Right cardiac atrium (tissue), 5 donors: ENCODE measurements around the gene NIPAL4. TPM values are rescaled to one million over a fixed set of nuclear protein-coding genes. Genes with fewer than 3 reads are reported as not detected.
"Not testable (repeated sequence)": the region's sequence is repeated elsewhere in the genome, so short reads cannot be mapped to it uniquely, and the experiment has no call there.

Experiments used
- ATAC-seq, 2 donors: fragments of 200-7000 bp; cut with Tn5 transposase; one replicate each; pipeline versions ENCODE4 v1.8.0 to v1.9.1; 2020; ENCODE audit warnings: moderate library complexity in 2 of 2, mild to moderate bottlenecking in 1 of 2
- DNase-seq, 3 donors: peaks; one replicate each; pipeline ENCODE4 v3.0.0-alpha.2; 2020
- H3K27ac ChIP-seq: one replicate; pipeline ENCODE4 v1.5.1; 2013; ENCODE audit warnings: mild to moderate bottlenecking, low read length, control low read depth, moderate library complexity
- H3K27me3 ChIP-seq: one replicate; pipeline ENCODE4 v1.6.1; 2013; ENCODE audit not compliant: control insufficient read depth, insufficient read depth
- H3K4me1 ChIP-seq: one replicate; pipeline ENCODE4 v1.6.1; 2013; ENCODE audit warnings: low read length; ENCODE audit not compliant: control insufficient read depth, insufficient read depth
- H3K4me3 ChIP-seq: one replicate; pipeline ENCODE4 v1.5.1; 2013; ENCODE audit warnings: low read length, control low read depth
- H3K9me3 ChIP-seq: one replicate; pipeline ENCODE4 v1.6.1; 2013; ENCODE audit warnings: low read length; ENCODE audit not compliant: control insufficient read depth
- WGBS: extraction: QIAGEN DNeasy Blood & Tissue Kit; methylation state at CpG from one replicate; pipeline ENCODE4 v1.1.7; 2013; 5-methylcytosine and 5-hydroxymethylcytosine counted together
- intact Hi-C, 4 donors: fragments of 100-400 bp; cut with DNase I; formaldehyde crosslinking; loops; one replicate each; pipeline versions ENCODE4 v1.11.0 to v1.14.0; 2022 to 2023
- long read RNA-seq, 4 donors: library from polyadenylated mRNA; unstranded; transcript quantifications; one replicate each; pipeline ENCODE4 v2.0.0, GENCODE V29; 2020 to 2021
- polyA plus RNA-seq: library from polyadenylated mRNA; stranded (reverse); fragments of 200-250 nt; gene quantifications from one replicate; pipeline ENCODE4 v1.2.3, GENCODE V29; 2013
- total RNA-seq, 4 donors: library from RNA; stranded (reverse); fragmentation: NEBNext Ultra II Directional; extraction: Animal tissue kit (Norgen Biotek cat#: 25700); gene quantifications; one replicate each; pipeline ENCODE4 v1.2.1, GENCODE V29; 2021
- donor health status: healthy with polysubstance abuse.
- donor health status: DM: no; HTN: yes; CAD: no.
- donor health status: DM: no; HTN: no; CAD: no.
- donor health status: DM: no; HTN: yes; CAD: no; lungs with severe emphysema.
- donor health status: DM: yes; HTN: yes; CAD: no.

NIPAL4 gene
- total RNA-seq (1 to 10 TPM in 1 of 4 donors, under 1 TPM in 3; 0.23 to 1.0 (median 0.49) TPM), polyA plus RNA-seq (0.16 TPM)
- long read RNA-seq, donor 1, partial matches to known transcripts, result 0 of 2 reads
- long read RNA-seq, donor 1, other reads (novel, unspliced or antisense), result 0 of 2 reads
- long read RNA-seq, donor 2, partial matches to known transcripts, result 0 of 1 reads
- long read RNA-seq, donor 2, other reads (novel, unspliced or antisense), result 0 of 1 reads
- long read RNA-seq, donor 3, transcript NIPAL4-201 (6 exons, 3,274 nt), result major isoform, 5 of 7 reads
- long read RNA-seq, donor 3, partial matches to known transcripts, result 0 of 7 reads
- long read RNA-seq, donor 3, other reads (novel, unspliced or antisense), result 2 of 7 reads
- long read RNA-seq, donor 4, result 0 reads

DNA sequence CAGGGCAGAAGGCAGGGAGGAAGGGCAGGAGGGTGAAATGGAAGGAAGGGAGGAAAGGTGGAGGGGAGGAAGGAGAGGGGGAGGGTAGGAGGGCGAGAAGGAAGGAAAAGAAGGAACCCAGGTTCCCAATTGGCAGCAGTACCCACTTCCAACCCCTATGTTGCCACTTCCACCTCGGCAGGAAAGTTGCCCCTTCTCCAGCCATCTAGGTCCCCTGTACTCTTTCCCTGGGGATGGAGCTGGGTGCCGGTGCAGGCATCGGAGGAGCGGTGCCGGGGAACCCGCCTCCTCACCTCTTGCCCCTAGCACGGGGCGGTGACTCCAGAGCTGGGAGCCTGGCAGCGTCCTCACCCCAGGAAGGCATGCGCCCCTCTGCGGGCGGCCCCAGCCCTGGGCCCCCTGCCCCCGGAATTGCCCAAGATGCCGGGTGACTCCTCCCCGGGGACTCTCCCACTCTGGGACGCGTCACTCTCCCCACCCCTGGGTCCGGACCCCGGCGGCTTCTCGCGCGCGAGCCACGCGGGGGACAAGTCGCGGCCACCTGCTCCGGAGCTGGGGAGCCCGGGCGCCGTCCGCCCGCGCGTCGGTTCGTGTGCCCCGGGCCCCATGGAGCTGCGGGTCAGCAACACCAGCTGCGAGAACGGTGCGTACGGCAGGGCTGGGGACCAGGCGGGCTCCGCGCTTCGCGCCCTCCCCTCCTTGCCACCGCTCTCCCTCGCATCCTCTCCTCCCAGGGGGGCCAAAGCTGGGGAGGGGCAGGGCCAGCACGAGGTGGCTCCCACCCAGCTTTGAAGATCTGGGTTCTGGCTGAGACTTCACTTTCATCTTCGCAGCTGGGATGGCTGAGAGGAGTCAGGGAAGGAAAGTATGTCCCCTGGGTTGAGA, at the start of gene NIPAL4:
Gene NIPAL4, plus strand, starts transcription at position 499 of the 885 bp plus-strand sequence. Its CDS starts 108 bp downstream, at position 607.
- intact Hi-C loops, result no loop called here
- H3K27ac ChIP-seq, result no peak within 1 kb of the TSS
- H3K4me3 ChIP-seq, result peak within 1 kb of the TSS; percentile 31
- 4% methylated on average over 54 of the region's 54 CpGs for WGBS
- ATAC-seq, result peak; percentile 38 to 40
- H3K27me3 ChIP-seq, result no peaks in the 10 kb centered on the region
- H3K9me3 ChIP-seq, result no peaks in the 10 kb centered on the region
- H3K4me1 ChIP-seq, result peaks cover 5% of the 10 kb centered on the region
- DNase-seq, result peak in 2 of 3 donors; percentile 53 to 55

DNA sequence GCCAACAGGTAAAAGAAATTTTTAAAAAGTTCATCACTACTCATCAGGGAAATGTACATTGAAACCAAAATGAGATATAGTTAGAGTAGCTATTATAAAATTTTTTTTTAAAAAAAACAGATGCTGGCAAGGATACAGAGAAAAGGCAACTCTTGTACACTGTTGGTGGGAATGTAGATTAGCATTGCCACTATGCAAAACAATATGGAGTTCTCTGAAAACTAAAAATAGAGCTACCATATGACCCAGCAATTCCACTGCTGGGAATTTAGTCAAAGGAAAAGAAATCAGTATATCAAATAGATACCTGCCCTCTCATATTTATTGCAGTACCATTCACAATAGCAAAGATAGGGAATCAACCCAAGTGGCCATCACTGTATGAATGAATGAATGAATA, 44.2 kb upstream of the NIPAL4 start:
- no peak for DNase-seq
- Histone ChIP-seq H3K4me3 (no peak overlapping the region), H3K27me3 (no peaks in the 10 kb centered on the region), H3K27ac (no peak overlapping the region), H3K4me1 (no peaks in the 10 kb centered on the region), H3K9me3 (no peaks in the 10 kb centered on the region)
- no peak for ATAC-seq
- intact Hi-C loops, result no loop called here

- H3K4me3 ChIP-seq, intact Hi-C loops, H3K4me1 ChIP-seq, H3K27me3 ChIP-seq, ATAC-seq, H3K9me3 ChIP-seq, H3K27ac ChIP-seq: not testable (repeated sequence)
- peak in 1 of 3 donors; percentile 59 for DNase-seq
- 97% methylated on average over 29 of the region's 30 CpGs for WGBS
These were observed 40.5 kb upstream of the NIPAL4 start for GRCh38 chr5:157419521-157419920.

- not testable (repeated sequence) for H3K27ac ChIP-seq, H3K27me3 ChIP-seq, H3K4me1 ChIP-seq, DNase-seq, ATAC-seq, H3K9me3 ChIP-seq, H3K4me3 ChIP-seq
- intact Hi-C loops, result loop anchor here (5.0 to 10.0 kb wide), 2 partner anchors 285 to 287 kb away; no protein-coding TSS in a partner anchor
- 94% methylated on average over 5 of the region's 5 CpGs for WGBS
These were observed 30.1 kb upstream of the NIPAL4 start for GRCh38 chr5:157429920-157430319.

DNA sequence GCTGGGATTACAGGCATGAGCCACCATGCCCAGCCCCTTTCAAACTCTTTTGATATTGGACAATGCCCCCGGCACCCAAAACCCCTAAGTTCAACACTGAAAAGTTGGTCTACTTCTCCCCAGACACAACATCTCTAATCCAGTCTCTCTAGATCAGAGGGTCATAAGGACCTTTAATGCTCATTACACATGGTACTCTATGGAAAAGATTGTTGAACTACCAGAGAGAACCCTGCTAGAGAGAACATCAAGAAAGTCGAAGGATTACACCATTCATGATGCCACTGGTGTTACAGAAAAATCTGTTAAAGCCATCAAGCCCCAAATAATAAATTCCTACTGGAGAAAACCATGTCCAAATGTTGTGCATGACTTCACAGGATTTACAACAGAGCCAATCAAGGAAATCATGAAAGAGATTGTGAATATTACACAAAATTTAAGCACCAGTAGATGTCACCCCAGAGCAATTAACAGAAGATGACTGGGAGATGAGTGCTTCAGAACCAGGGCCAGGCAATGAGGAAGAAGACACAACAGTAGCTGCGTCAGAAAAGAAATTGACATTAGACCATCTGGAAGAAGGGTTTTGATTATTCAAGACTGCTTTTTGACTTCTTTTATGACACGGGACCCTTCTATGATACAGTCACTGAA, 28.3 kb upstream of the NIPAL4 start:
- 34% methylated on average over 4 of the region's 4 CpGs for WGBS
- Histone ChIP-seq H3K4me3 (no peak overlapping the region), H3K27me3 (no peaks in the 10 kb centered on the region), H3K9me3 (no peaks in the 10 kb centered on the region), H3K4me1 (no peaks in the 10 kb centered on the region), H3K27ac (no peak overlapping the region)
- DNase-seq, result no peak
- peak; percentile 84 to 86 for ATAC-seq
- intact Hi-C loops, result loop anchor here (5.0 to 10.0 kb wide), 2 partner anchors 283 to 286 kb away; no protein-coding TSS in a partner anchor

DNA sequence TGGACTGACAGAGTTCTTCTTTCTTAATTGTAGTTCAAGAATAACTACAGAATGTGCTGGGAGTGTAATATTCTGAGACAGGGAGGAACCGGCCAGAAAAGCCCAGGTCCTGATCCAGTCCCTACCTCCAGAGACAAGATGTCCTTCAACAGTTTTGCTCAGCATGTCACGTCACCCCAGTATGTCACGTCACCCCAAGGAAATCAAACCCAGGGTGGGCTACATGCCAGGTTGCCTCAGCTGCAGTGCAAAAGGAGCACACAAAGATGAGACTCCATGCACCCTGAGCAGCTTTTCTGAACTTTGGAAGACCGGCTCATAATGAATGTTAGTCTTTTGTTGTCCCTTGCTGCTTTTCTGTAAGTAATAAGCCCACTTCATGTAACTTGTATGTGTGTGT, 25.9 kb upstream of the NIPAL4 start:
- ATAC-seq, result no peak
- Histone ChIP-seq H3K4me1 (no peaks in the 10 kb centered on the region), H3K27me3 (no peaks in the 10 kb centered on the region), H3K4me3 (no peak overlapping the region), H3K27ac (no peak overlapping the region), H3K9me3 (no peaks in the 10 kb centered on the region)
- DNase-seq, result no peak
- WGBS, result 91% methylated on average over 4 of the region's 4 CpGs
- intact Hi-C loops, result loop anchor here (5.0 to 10.0 kb wide), 2 partner anchors 281 to 283 kb away; no protein-coding TSS in a partner anchor

DNA sequence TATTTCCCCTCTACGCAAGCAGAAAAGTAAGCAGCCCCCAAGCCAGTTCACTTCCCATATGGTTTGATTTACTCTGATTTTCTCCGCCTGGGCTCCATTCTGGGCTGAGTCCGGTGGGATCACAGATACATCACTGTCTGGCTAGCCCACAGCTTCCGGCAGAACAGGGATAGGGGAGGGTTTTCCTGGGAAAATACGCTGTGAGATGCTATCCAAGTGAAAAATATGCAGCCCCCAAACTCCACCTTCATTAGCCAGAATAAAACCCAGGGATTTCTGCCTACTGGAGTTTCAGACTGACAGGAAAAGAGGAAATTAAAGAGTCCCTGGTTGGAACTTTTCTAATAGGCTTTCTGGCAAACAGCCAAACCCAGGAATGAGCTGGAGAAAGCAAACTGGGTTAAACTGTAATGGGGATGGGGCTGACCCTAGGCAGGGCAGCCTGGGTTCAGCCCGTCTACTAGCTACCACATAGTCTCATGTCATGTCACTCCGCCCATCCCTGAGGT, 16.9 kb upstream of the NIPAL4 start:
- H3K4me3 ChIP-seq, result no peak overlapping the region
- 47% methylated on average over 7 of the region's 7 CpGs for WGBS
- ATAC-seq, result no peak
- no peaks in the 10 kb centered on the region for H3K9me3 ChIP-seq
- H3K27ac ChIP-seq, result no peak overlapping the region
- intact Hi-C loops, result no loop called here
- no peaks in the 10 kb centered on the region for H3K4me1 ChIP-seq
- DNase-seq, result no peak
- H3K27me3 ChIP-seq, result no peaks in the 10 kb centered on the region

- Histone ChIP-seq H3K4me1 (no peaks in the 10 kb centered on the region), H3K27me3 (no peaks in the 10 kb centered on the region), H3K9me3 (no peaks in the 10 kb centered on the region), H3K4me3 (no peak overlapping the region), H3K27ac (no peak overlapping the region)
- WGBS, result 72% methylated on average over 4 of the region's 4 CpGs
- ATAC-seq (no peak), DNase-seq (no peak)
- intact Hi-C loops, result no loop called here
These were observed 15.8 kb upstream of the NIPAL4 start for GRCh38 chr5:157444224-157444623.

- intact Hi-C loops, result no loop called here
- no peak for DNase-seq
- Histone ChIP-seq H3K9me3 (no peaks in the 10 kb centered on the region), H3K27me3 (no peaks in the 10 kb centered on the region), H3K27ac (no peak overlapping the region), H3K4me1 (no peaks in the 10 kb centered on the region), H3K4me3 (no peak overlapping the region)
- ATAC-seq, result no peak
- 93% methylated on average over 5 of the region's 5 CpGs for WGBS
These were observed 14.1 kb upstream of the NIPAL4 start for GRCh38 chr5:157445745-157446411.

DNA sequence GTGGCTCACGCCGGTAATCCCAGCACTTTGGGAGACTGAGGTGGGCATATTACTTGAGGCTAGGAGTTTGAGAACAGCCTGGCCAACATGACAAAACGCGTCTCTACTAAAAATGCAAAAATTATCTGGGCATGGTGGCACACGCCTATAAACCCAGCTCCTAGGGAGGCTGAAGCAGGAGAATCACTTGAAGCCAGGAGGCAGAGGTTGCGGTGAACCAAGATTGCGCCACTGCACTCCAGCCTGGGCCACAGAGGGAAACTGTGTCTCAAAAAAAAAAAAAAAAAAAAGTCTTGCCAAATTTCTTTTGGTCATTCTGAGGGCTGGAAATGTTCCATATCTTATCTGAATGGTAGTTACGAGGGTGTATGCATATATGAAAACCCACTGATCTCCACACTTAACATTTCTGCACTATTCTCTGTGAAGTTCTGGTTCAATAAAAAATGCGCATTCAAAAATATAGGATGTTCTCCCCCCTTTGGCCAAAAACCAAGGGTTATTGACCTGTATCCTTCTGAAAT, 13.5 kb upstream of the NIPAL4 start:
- no peaks in the 10 kb centered on the region for H3K4me1 ChIP-seq
- DNase-seq (no peak), ATAC-seq (no peak)
- no peaks in the 10 kb centered on the region for H3K27me3 ChIP-seq
- WGBS, result 87% methylated on average over 9 of the region's 9 CpGs
- no peak overlapping the region for H3K27ac ChIP-seq
- intact Hi-C loops, result no loop called here
- H3K4me3 ChIP-seq, result no peak overlapping the region
- no peaks in the 10 kb centered on the region for H3K9me3 ChIP-seq
